Measurements from ENCODE around the gene SGK2. TPM values are rescaled to one million over a fixed set of nuclear protein-coding genes. Genes with fewer than 3 reads are reported as not detected.

Gene SGK2
- 9.4 and 10.4 TPM in 2 replicates for polyA plus RNA-seq (2011; rRNA removed)
- 7.5 and 9.5 TPM in 2 replicates for polyA plus RNA-seq (2012; cell fraction: cytosol; rRNA removed)
- polyA plus RNA-seq (2012; cell fraction: nucleus; rRNA removed): 15.0 and 17.6 TPM in 2 replicates
- 11.4 to 12.2 TPM (median 11.8 TPM) in 3 replicates for polyA plus RNA-seq (2017; fragmentation: RNase III; extraction: RNeasy Plus Mini Kit Qiagen cat#74134 plus additional on column Dnase treatment)
- 19.4 and 20.2 TPM in 2 replicates for polyA minus RNA-seq (2011; rRNA and poly(A)+ RNA removed)

- FAIRE-seq (peak; percentile 76), DNase-seq (ENCODE audit: low read depth in 1 of 2, low spot score in 1 of 2) (peak; percentile 87 to 90), ATAC-seq (peak; percentile 93 to 94)
- Histone ChIP-seq H3K9me3 (no peaks in the 10 kb centered on the region), H3K27ac (peak within 1 kb of the TSS; percentile 97), H3K4me3 (peak within 1 kb of the TSS; percentile 22; the same call in 1 of the 3 replicates), H3K4me2 (peak within 1 kb of the TSS; percentile 82), H3K4me1 (peaks cover 40% of the 10 kb centered on the region)
- WGBS (ENCODE audit: missing lambda C conversion rate): 3% methylated on average over 12 of the region's 12 CpGs
- TF ChIP-seq FOSL2 (IDR thresholded peaks at IDR 0.05): no peak
- TF ChIP-seq FOSL2 (CRISPR knock-in tag; IDR thresholded peaks at IDR 0.05): peak; percentile 79
- TF ChIP-seq GATA3 (IDR thresholded peaks at IDR 0.05; ENCODE audit: borderline replicate concordance): 0 out of 2 replicates have a peak, but pooled peaks have one; percentile 7
- 0 out of 2 replicates have a peak, but pooled peaks have one; percentile 66 for TF ChIP-seq MAX (IDR thresholded peaks at IDR 0.05)
- TF ChIP-seq POLR2A (IDR thresholded peaks at IDR 0.05; ENCODE audit: low read length): peak; percentile 33
- TF ChIP-seq CTCF (IDR thresholded peaks at IDR 0.05): no peak
- 0 out of 3 replicates have a peak, but pooled peaks have one; percentile 29 for TF ChIP-seq BCL3 (IDR thresholded peaks at IDR 0.05)
- TF ChIP-seq ESRRA (IDR thresholded peaks at IDR 0.05; ENCODE audit: borderline replicate concordance, low read length): no peak
- peak; percentile 42 to 61; a peak in 3 of 5 replicates for TF ChIP-seq JUN (IDR thresholded peaks at IDR 0.05)
- TF ChIP-seq MAFK (IDR thresholded peaks at IDR 0.05; ENCODE audit: partially characterized antibody): peak; percentile 92
- CTCF ChIA-PET: interaction anchor here (1.0 to 5.4 kb wide), 5 partner anchors 9 to 522 kb away, joined by 3 to 56 read pairs (median 3); no protein-coding TSS in a partner anchor
- POLR2A ChIA-PET: interaction anchor here (0.5 to 1.6 kb wide), 5 partner anchors 9 to 133 kb away, joined by 3 to 12 read pairs (median 3); partner anchors contain the start of gene IFT52
These were observed at the start of gene SGK2 for GRCh38 chr20:43558412-43559146. Gene SGK2, plus strand, starts transcription at chr20:43559027. Its CDS starts 7,469 bp downstream, at chr20:43566496.

- 56% methylated on average over 1 of the region's 1 CpG for whole genome bisulfite sequencing (ENCODE audit: missing lambda C conversion rate)
- Histone ChIP-seq H3K27ac (no peak overlapping the region), H3K4me2 (no peak overlapping the region), H3K4me3 (no peak overlapping the region), H3K4me1 (peaks cover 6% of the 10 kb centered on the region; the same call in 1 of the 3 replicates), H3K9me3 (no peaks in the 10 kb centered on the region)
- ATAC-seq (no peak), FAIRE-seq (no peak), DNase-seq (ENCODE audit: low read depth in 1 of 2, low spot score in 1 of 2) (no peak)
- no peak for TF ChIP-seq USF2 (IDR thresholded peaks at IDR 0.05)
- TF ChIP-seq HOXB13 (CRISPR knock-in tag; IDR thresholded peaks at IDR 0.05; ENCODE audit: low read depth): no peak
- no peak for TF ChIP-seq ZSCAN20 (CRISPR knock-in tag; IDR thresholded peaks at IDR 0.05)
- TF ChIP-seq MAFK (IDR thresholded peaks at IDR 0.05; ENCODE audit: partially characterized antibody): no peak
- no peak for TF ChIP-seq CEBPB (IDR thresholded peaks at IDR 0.05)
- TF ChIP-seq HOXB5 (CRISPR knock-in tag; IDR thresholded peaks at IDR 0.05): no peak
- no peak for TF ChIP-seq EP300 (IDR thresholded peaks at IDR 0.05)
- no peak for TF ChIP-seq BHLHE40 (IDR thresholded peaks at IDR 0.05; ENCODE audit: low read depth, low read length)
- no peak for TF ChIP-seq NR3C1 (IDR thresholded peaks at IDR 0.05)
- TF ChIP-seq FOSB (CRISPR knock-in tag; IDR thresholded peaks at IDR 0.05): no peak
- TF ChIP-seq RNF2 (IDR thresholded peaks at IDR 0.05; ENCODE audit: borderline replicate concordance, low read depth): no peak
- no peak for TF ChIP-seq ZC3H11A (IDR thresholded peaks at IDR 0.05)
- no peak for TF ChIP-seq HOXA7 (CRISPR knock-in tag; IDR thresholded peaks at IDR 0.05)
- CTCF ChIA-PET: no interaction called here
- POLR2A ChIA-PET: no interaction called here
These were observed 46.9 kb upstream of the SGK2 start for GRCh38 chr20:43511879-43512278.
